Central memory CD4-positive, alpha-beta T cell (primary cell): ENCODE measurements around the gene UBE3A.
"Not testable (repeated sequence)": the region's sequence is repeated elsewhere in the genome, so short reads cannot be mapped to it uniquely, and the experiment has no call there.

Source experiments
- DNase-seq: peaks from one replicate; pipeline ENCODE4 v3.0.0; 2022
- total RNA-seq, 3 experiments: gene quantifications; one replicate each; lab custom pipeline; 2026; lab: John Stamatoyannopoulos, UW

UBE3A gene
- 163 to 251 (median 186) reads per million in 3 experiments for total RNA-seq

DNA sequence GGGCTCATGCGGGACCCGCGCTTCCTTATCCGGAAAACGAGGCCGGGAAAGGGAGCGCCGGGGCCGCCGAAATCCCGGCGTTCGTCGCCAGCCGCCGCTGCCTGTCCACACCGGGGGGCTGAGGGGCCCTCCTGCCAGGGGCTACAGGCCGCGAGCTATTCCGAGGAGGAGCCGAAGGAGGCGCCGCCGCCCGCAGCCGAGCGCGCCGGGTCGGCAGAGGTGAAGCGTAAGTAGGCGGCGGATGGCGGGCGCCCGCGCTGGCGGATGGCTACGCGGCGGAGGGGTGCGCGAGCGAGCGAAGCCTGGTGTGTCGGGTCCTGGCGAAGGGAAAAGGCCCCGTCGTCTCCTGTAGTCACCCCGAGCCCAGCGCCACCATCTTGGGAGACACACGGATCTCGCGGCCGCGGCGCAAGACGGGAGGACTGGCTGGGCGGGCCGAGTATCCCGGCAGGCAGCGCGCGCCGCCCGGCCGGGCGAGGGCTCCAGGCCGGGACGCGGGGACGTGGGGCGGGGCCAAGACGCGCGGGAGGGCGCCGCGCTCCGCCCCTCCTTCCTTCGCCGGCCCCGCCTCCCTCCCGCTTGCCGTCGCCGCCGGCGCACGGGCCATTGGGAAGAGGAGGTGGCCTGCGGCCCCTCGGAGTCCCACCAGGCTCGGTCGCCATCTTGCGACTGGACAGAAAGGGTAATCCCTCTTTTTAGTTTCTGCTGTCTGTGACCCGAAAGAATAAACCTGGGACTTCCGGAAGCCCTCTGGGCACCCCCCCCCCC lies at the start of gene UBE3A:
UBE3A (minus strand) TSS at position 424 of the 768 bp plus-strand sequence. CDS start 29,917 bp downstream, outside the sequence.
- DNase-seq: peak; percentile 84

DNA sequence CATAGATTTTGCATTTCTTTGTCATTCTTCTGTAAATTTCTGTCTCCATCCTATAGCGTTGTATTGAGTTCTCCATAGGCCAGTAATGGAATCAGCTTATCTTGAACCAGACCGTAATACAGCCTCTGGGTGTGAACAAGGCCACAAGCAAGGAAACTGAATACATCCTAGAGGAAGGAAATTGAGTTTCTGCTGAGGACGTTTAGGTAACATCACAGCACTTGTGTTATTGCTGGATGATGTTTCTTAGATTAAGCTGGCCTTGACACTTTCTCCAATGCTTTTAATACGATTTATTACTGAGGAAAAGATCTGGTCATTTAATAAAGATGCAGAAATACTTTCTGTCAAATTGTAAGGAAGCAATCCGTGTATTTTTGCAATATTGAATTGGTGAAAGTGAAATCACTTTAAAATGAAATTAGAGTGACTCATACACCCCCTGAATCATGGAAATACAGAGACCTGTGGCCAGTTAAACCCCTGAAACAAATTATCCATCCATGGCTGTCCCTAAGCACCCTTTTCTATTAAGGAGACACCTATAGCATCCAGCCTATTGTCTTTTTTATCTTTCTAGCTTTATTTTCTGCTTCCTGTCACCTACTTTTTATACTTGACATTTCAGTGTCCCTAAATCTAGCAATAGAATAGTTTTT lies 48.5 kb upstream of the UBE3A start:
- no peak for DNase-seq

DNA sequence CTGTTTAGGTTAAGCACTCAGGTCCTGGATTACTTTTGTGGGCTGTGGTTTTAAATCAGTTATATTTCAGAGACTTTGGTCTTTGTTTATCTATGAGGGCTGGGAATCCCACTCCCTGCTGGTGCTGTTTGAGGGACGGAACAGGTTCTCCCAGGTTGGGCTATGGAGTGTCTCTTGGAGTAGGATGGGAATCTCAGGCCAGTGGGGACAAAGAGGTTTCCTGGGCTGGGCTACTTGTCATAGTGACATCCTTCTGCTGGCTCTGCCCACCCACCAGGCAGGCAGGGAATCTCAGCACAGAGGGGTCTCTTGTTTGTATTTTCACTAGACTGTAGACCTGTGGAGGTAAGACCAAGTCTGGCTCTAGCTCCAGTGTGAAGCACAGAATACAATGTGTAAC lies 47.2 kb upstream of the UBE3A start:
- DNase-seq: no peak

DNA sequence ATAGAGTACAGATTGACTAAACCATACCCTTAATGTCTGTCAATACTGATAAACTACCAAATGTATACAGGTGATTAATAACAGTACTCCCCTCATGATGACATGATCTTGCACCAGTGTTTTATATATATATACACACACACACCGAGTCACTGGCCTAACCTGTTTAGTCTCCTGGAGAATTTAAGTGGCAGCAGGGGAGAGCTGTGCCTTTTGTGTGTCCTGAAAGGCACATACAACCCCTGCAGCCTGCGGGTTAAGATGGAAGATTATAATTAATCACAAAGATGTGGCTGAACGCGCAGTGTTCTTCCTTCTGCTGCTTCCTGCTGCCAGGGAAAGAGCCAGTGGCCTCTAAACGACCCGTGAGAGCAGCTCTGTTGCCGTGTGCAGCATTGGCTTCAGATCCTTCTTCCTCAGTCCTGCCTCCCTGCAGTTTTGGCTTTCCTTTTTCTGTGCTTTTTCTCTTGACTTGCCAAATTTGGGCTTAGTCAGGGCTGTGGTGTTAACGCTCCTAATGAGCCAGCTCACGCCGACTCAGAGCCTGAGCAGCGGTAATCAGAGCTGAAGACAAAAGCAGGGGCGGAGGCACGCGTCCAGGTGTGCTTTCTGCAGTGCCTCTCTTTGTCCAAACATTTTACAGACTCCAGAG lies 42.5 kb upstream of the UBE3A start:
- no peak for DNase-seq

DNA sequence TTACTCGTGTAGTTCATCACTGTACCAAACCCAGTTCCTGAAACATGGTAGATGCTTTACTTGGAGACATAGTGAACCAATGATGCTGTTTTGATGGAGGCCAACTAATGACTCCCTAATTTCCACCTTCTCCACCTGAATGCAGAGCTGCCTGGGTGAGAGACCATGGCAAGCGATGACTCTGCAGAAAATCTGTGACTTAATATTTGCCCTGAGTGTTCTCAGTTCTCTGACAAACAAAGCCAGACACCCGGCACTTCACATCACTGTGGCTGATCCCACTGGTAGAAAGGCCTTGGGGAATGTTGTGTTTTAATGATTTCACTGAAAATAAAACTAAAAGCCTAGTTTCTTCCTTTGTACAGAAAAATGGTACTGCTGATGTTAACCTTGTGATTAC lies 39.5 kb upstream of the UBE3A start:
- DNase-seq: no peak

DNA sequence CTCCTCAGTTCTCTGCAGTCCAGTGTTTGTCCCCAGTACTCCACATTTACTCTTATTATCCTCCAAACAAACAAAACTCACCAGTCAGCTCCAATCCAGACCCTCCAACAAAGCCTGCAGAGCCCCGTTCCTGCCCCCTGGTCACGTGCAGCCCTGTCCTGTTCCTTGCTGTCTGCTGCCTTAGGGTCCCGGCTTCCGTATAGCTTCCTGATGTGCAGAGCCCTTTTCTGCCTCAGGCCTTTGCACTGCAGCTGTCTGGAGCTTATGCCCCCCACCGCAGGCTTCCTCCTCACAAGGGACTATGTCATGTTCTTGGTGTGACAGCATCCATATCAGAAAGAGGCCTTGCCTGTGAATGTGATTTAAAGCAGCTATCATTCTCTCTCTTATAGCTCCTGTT lies 39.0 kb upstream of the UBE3A start:
- DNase-seq: no peak

DNA sequence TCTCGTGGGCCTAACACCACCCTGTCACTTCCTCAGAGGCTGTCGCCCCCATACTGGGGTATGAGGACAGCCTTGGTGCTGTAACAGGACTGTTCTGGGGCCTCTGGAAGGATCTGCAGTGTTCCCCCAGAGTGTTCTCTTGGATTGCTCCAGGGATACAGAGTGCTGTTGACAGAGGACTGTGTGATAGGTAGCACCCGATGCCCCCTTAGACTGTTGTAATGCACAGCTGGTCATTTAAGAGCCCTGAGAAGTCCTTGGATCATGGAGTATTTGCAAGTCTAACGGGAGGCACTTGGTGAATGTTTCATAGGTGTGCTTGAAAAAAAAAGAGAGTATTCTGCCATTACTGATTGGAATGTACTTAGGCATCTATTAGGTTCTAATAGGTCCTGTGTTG lies 35.4 kb upstream of the UBE3A start:
- no peak for DNase-seq

DNA sequence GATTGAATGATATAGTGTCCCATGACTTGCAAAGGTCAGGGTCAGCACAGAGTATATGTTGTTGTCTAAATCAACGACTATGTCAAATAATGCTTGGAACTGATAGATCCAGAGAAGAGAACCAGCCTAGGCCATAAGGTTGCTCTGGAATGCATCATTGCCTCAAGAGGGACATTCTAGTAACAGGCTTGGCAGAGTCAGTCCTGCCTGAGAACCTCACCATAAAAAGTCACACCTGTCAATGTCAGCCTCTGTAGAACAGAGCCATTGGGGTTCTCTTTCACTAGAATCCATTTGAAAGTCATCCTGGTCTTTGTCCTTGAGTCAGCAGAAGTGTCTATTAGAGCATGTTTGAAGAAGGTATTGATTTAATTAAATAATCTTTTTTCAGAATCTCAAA lies 31.4 kb upstream of the UBE3A start:
- DNase-seq: no peak

DNA sequence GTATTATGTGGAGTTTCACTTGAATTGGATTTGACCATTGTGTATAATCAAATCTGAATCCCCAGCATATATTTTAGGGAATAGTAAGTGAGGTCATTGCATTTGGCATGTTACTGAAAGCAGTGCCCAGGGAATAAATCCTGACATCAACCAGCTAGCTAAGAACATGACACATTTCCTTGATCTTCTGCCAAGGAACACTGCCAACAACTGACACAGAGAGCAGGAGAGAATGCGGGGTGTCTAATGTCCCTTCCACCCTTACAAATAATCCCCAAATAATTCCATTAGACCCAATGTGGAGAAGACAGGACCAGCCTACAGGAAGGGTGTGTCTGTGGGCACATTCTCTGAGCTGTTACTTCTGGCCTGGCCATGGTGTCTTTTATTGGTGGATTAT lies 30.6 kb upstream of the UBE3A start:
- DNase-seq: no peak

DNA sequence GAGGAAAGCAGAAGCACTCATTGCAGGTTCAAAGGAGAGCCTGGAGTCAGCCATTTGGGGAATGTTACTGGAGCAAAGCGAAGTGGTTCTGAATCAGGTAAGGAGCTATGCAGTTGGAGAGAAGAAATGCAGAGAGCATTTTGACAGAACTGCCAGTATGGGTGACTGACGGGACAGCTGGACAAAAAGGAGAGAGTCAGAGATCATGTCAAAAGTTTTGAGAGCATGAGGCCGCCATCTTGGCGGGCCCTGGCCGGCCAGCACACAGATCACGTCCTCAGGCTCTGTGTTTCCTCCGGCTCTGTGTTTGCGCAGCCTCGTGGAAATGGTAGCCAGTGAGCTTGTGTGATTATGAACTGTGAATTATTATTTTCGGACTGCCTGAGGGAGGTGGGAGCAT lies 29.8 kb upstream of the UBE3A start:
- DNase-seq: no peak

DNA sequence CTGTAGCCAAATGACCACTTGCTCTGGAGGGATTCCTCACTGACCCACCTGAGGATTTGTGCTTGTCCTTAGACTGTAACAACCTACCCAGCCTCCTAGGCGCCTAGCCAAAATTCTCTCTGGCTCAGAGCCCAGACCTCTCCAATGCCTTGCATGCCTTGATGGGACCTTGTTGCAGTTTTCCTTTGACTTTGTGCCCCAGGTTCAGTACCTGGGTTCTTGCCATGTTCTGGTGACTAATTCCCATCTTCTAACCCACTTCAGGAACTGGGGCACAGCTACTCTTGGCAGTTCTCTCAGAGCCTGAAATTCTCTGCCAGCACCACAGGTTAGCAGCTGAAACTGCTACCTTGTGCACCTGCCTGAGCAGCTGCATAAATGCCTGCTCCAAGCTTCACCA lies 27.0 kb upstream of the UBE3A start:
- DNase-seq: no peak

DNA sequence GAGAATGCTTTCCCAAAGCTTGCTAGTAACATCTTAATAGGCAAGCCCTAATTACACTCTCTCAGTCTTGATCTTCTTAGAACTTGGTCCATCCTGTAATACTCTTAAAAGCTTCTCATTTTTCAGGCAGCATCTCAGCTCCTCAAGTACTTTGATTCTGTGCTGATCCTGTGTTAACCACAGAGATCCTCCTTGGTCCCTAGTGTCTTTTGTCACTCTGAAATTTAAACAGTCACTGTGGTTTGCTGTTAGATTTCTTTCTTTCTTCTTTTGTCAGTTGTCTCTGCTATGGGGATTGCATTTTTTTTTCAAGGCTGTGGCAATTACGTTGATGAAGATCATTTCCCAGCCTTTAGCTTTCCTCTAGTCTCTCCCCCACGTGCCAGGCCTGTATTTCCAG lies 26.0 kb upstream of the UBE3A start:
- no peak for DNase-seq

DNA sequence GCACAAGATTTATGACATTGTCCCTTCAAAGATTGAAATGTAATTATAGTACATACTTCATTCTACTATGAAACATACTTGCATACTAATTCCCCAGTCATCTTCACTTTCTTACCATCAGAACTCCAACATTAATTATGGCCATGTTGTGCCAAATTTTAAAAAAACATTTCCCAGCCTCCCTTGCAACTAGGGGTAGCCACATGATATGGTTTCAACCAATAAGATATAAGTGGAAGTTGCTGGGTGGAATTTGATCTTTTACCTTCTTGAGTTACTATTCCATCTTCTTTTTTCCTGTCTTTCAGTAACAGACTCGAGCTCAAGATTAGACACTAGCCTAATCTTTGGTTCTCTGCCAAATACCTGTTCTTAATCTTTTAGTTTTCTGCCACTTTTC lies 25.6 kb upstream of the UBE3A start:
- no peak for DNase-seq

DNA sequence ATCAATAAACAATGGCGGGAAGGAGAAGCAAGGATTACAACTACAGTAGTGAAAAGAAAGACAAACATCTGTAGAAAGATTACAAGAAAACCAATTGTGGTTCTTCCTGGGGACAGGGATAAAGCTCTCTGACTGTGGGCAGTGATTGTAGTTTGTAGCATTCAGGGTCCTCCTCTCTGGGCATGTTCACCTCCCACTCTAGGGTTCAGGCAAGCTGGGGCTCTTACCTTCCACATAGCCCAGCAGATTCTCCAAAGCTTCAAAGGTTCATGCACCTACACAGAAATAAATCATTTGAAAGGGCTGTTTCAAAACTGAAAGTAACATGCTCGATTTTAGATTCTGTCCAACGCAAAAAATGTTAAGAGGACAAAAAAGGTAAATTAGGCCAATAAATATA lies 17.4 kb upstream of the UBE3A start:
- no peak for DNase-seq

DNA sequence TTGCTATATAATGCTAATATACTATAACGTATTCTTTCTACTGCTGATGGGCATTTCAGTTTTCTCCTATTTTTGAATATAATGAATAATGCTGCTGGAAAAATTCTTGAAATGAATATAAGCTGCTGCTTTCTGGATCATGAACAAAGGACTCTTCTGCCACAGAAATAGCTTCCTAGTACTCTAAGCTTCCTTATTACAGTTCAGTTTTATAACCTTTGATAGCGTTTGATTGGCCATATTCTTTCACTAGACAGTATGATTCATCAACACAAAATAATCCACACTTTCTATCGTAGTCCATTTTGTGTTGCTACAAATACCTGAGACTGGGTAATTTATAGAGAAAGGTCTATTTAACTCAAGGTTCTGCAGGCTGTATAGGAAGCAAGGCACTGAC lies 16.4 kb upstream of the UBE3A start:
- no peak for DNase-seq

DNA sequence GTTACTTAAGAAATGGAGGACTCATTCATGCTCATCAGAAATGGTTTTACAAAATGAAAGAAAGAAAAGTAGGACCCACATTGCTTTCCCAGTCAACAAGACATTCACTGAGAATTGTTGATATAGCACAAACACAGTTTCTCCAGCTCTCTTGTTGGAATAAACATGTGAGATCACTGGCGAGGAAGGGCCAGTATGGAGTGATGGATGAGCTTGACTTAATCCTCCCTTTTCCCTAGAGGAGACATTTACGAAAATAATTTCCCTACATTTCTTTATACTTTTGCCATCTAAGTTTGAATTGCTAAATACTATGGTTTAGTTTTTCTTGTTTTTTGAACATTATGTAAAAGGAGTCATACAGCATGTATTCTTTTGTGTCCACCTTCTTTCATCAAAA lies 15.9 kb upstream of the UBE3A start:
- no peak for DNase-seq

DNA sequence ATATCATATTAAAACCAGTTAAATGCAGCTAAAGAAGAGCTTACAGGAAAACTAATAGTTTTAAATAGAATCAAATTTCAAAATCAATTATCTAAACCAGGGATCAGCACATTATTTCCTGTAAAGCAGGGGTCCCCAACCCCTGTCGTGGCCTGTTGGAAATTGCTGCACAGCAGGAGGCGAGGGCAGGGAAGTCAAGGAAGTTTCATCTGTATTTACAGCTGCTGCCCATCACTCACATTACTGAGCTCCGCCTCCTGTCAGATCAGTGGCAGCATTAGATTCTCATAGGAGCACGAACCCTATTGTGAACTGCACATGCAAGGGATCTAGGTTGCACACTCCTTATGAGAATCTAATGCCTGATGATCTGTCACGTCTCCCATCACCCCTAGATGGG lies 14.4 kb upstream of the UBE3A start:
- DNase-seq: not testable (repeated sequence)

DNA sequence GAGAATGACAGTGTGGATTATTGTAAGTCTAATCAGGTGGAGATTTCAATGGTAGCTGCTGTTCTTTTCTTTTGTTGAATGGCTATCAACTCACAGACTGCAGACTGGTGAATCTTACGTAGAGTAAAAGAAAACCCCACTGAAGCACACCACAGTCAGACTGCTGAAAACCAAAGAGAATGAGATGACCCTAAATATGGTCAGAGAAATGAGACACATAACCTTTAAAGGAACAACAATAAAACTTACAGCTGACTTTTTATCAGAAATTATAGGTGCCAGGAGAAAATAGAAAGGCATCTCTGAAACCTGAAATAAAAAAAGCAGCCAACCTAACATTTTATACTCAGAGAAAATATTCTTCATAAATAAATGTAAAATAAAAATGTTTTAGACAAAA lies 12.7 kb upstream of the UBE3A start:
- no peak for DNase-seq

DNA sequence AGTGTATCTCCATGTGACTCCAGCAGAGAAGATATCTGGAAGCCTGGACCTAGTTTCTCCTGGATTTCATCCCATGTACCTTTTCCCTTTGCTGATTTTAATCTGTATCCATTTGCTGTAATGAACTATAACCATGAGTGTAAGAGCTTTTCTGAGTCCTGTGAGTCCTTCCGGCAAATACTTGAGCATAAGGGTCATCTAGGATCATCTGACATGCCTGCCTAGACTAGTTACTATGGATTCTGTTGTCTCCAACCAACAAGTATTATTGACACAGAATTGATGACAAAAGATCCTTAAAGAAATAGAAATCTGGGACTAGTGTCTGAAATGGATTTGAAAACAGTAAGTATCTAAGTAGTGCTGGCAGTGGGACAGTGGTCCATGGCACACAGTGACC lies 11.3 kb upstream of the UBE3A start:
- no peak for DNase-seq

DNA sequence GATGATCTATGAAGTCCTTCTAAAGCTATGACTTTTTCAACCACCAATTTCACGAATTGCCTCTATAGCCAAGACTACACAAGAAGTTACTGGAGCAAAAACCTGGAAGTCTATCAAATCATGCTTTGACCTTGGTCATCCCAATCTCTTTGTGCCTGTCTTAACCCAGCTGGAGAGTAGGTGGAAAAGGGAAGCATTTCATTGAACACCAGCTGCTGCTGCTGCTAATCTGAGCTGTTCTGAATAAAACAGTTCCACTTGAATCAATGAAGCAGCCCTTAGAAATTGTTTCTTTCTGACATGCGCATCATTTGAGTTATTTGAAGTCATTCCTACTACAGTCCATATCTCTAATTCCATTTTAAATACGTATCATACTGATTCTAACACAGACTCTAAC lies 7.3 kb upstream of the UBE3A start:
- no peak for DNase-seq

DNA sequence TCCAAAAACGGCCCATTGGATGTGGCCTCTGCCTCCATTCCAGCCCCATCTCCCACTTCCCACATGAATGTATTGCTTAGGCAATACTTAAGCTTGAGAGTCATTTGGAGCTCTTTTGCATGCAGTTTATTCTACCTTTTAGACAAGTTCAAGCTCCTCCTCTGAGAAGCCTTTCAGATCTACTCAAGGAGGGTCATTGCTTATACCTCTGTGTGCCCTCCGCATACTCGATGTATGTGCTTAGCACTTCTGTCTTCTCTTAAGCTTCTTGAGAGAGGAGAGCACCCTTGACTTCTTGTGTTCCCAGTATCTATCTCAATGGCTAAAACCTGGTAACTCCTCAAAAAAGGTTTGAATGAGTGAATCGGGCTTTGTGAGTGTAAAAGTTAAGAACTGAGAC lies 6.6 kb upstream of the UBE3A start:
- DNase-seq: no peak

DNA sequence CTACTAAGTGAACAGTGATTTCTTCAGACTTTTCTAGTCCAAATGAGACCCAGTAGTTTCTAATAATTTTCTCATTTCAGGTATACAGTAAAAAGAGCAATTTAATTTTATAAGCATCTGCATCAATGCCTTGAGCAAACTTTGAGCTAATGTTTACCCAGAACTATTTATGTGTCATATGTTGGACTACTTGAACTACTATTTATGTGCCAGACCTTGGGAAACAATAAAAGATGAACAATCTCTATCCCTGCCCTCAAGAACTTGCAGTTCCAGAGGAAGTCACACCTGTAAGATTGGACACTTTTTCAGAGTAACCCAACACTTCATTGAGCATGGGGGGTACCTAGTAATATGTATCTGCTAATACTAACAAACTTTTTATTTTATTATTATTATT lies 2.3 kb upstream of the UBE3A start:
- DNase-seq: no peak

DNA sequence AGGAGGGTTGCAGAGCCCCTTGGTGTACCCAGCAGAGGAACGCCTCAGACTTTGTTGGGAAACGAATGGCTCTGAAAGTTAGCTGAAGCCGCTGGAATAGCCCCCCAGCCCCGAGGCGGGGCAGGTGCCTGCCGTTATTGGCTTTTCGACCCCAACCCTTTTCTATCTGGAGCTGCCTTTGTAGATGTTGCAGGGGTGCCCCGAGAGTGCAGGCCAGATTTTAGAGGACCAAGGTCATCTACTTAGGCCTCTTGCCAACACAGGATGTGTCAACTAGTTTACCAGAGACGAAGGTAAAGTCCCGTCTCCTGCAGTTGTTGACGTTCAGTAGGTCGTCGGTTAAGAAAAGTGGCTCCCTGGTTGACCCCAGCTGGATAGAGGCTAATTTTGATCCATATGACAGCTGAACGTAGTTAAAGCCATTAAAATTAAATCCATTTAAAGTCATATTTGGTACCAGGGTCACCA lies 579 bp upstream of the UBE3A start:
- no peak for DNase-seq
